HG02884 (cell line): ENCODE results near the gene GCSAML.
"Not testable (repeated sequence)": the region's sequence is repeated elsewhere in the genome, so short reads cannot be mapped to it uniquely, and the experiment has no call there.

Source experiments
- ATAC-seq: cut with Tn5 transposase; IDR thresholded peaks from one replicate; pipeline ENCODE4 v1.9.1; 2021; ENCODE audit warnings: mild to moderate bottlenecking, moderate library complexity; ENCODE audit not compliant: unreplicated experiment

The GCSAML gene

DNA sequence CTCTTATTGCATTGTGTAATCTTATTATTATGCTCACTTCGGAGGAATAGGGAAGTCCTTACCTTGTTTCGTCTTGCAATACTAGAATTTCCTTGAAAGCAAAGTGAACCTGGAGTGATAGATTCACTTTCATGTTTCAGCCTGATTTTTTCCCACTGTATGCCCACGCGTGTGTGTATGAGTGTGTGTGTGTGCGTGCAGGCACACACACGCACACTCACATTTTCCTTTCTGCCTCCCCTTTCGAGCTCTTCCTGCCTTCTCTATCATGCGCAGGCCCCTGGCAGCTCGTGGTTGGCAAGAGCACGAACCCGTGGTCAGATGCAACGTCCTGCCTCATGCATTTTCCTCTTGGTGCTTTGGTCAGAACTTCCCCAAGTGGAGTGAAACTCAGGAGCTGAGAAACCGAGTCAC is at the start of gene GCSAML:
TSS of gene GCSAML (plus strand) at position 366 of the 414 bp plus-strand sequence. CDS start 58 bp downstream, outside the sequence.
- ATAC-seq: no peak

- ATAC-seq: no peak
These were observed 48.1 kb upstream of the GCSAML start for GRCh38 chr1:247500865-247501264.

- ATAC-seq: no peak
These were observed 42.1 kb upstream of the GCSAML start for GRCh38 chr1:247506831-247507230.

GRCh38 chr1:247517795-247518612 is 30.9 kb upstream of the GCSAML start:
- no peak for ATAC-seq

- ATAC-seq: no peak
These were observed 30.4 kb upstream of the GCSAML start for GRCh38 chr1:247518613-247518891.

GRCh38 chr1:247521886-247522285 is 27.0 kb upstream of the GCSAML start:
- ATAC-seq: not testable (repeated sequence)

DNA sequence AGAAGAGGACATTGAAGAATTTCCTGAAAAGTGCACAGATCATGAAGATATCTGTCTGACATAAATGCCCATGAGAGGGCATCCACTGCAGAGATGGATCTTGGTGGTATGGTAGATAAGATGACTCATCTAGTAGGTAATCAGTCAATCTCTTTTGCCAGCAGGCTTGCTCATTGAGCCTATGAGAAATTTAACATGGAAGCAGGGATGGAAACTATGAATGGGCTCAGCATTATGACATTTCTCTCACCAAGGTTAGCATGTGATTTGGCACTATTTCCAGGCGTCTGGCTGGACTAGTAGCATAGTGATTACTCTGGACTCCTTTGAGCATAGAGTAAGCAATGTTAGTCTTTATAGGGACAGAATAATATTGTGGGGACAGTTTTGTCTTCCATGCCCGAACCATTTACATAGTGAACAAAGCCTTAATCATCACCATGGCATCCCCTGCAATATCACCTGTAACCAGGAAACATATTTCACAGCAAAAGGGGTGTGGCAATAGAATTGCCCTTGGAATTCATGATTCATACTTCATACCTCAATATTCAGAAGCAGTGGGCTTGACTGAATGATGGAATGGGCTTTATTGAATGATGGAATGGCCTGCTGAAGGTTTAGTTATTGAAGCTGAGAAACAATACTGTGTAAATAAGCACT is 20.0 kb upstream of the GCSAML start:
- no peak for ATAC-seq

DNA sequence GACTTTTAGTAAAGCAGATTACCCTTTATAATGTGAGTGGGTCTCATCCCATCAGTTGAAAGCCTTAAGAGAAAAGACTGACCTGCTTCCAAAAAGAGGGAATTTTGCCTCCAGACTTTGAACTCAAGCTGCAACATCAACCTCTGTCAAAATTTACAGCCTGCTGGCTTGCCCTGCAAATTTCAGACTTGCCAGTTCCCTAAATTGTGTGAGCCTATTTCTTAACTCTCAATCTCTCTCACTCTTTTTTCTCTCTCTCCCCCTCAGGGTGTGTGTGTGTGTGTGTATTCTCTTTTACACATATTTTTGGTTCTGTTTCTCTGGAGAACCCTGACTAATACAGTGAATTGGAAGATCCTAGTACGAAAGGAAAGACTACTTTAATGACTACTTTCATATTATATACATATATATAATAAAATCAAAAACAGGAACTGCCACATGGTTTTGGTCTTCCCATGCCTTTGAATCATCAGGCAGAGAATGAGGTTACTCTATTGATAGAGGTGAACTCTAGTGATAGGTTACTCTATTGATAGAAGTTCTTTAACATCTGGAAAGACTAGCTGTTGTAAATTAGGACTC is 19.1 kb upstream of the GCSAML start:
- ATAC-seq: no peak

DNA sequence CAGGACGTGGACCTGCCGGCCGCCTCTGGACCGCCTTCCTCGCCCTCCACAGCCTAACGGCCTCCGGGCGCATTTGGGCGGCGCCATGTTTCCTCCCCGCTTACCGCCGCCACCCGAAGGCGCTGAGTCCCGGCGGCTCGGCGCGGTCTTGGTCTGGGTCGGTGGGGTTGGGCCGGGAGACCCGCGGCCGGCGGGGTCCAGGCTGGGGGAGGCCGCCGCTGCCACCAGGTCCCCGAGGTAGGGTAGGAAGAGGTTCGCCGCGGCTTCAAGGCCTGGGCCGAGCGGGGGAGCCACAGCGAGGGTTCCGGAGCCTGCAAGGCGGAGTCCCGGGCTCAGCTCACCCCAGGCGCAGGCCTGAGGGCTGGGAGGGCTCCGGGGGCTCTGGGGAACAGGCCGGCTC is 18.1 kb upstream of the GCSAML start:
- no peak for ATAC-seq

- ATAC-seq: no peak
These were observed 17.0 kb upstream of the GCSAML start for GRCh38 chr1:247531937-247532336.

GRCh38 chr1:247535402-247535801 is 13.5 kb upstream of the GCSAML start:
- no peak for ATAC-seq

- ATAC-seq: no peak
These were observed 12.6 kb upstream of the GCSAML start, which contains the start of gene OR2C3 for GRCh38 chr1:247536340-247536739. TSS of gene OR2C3 (minus strand) at chr1:247536440. CDS start at chr1:247532511, 3,929 bp downstream.

DNA sequence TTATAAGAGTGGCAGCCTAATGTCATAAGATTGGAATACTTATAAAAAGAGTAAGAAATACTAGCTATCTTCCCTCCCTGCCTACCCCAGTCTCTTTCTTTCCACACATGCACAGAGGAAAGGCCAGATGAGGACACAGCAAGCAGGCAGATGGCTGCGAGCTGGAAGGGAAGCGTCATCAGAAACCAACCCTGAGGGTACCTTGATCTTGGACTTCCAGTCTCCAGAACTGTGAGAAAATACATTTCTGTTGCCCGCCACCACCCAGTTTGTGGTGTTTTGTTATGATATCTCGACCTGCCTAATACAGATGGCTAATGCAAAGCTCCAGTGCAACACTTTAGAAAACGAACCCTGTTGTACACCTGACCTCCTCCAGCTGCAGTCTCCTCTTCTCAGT is 10.4 kb upstream of the GCSAML start:
- no peak for ATAC-seq

DNA sequence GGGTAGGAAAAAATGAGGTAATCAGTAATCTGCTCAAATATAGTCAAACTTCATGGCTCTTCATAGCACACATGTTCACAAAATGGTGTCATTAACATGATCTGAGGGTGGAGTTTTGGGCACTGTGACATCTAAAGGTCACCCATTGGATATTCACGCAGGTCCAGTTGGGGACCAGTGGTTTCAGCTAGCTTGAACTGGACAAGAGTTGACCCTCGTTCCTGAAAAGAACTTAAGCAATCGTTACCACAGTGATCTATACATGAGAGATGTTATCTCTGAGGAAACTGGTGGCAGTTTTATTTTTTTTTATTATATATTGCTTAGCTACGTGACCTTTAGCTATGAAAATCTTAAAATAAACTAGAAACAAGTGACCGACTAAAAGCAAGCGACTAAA is 9.7 kb upstream of the GCSAML start:
- ATAC-seq: no peak

GRCh38 chr1:247540581-247540980 is 8.4 kb upstream of the GCSAML start:
- ATAC-seq: no peak

GRCh38 chr1:247542811-247543210 is 6.1 kb upstream of the GCSAML start:
- ATAC-seq: no peak

GRCh38 chr1:247548092-247548491 is 842 bp upstream of the GCSAML start:
- no peak for ATAC-seq

GRCh38 chr1:247551721-247552120 is 2.8 kb downstream of the GCSAML start:
- no peak for ATAC-seq

- ATAC-seq: no peak
These were observed 3.3 kb downstream of the GCSAML start for GRCh38 chr1:247552231-247552630.

- ATAC-seq: no peak
These were observed 9.2 kb downstream of the GCSAML start for GRCh38 chr1:247557926-247558674.

DNA sequence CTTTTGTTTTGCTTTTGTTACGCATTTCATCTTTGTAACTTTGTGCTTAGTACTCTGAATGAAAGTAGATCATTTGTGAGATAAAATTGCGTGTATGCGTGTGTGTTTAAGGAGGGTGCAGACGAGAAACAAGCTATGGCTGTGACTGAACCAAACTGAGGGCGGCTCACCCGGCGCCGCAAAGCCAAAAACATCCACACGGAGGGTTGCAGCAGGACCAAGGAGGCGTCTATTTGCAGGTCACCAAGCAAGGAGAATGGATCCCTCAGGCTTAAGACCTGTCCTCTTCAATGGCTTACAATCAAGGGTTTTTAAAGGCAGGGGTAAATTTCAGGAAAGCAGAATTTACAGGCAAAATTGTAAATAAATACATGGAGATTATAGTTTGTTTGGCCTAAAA is 12.8 kb downstream of the GCSAML start:
- no peak for ATAC-seq
